ENCODE measurements around the gene TPM4. TPM values are rescaled to one million over a fixed set of nuclear protein-coding genes. Genes with fewer than 3 reads are reported as not detected.

Gene TPM4
- total RNA-seq, 1 donor: 1,233 TPM

GRCh38 chr19:16073481-16073880 is 2.8 kb upstream of the TPM4 start:
- Histone ChIP-seq H3K4me1 (ENCODE audit: insufficient read depth, low read length) (peaks cover 21% of the 10 kb centered on the region), H3K36me3 (ENCODE audit: insufficient read depth, low read length) (peaks cover 17% of the 10 kb centered on the region), H3K4me2 (ENCODE audit: insufficient read depth, low read length) (no peak overlapping the region), H3K79me2 (ENCODE audit: insufficient read depth, low read length) (peaks cover 81% of the 10 kb centered on the region), H4K20me1 (ENCODE audit: insufficient read depth, low read length) (peaks cover 2% of the 10 kb centered on the region), H3K4me3 (ENCODE audit: insufficient read depth, low read length) (no peak overlapping the region), H3K9me3 (ENCODE audit: low read depth, low read length) (no peaks in the 10 kb centered on the region), H2AFZ (ENCODE audit: low read length) (no peak overlapping the region), H3K27ac (ENCODE audit: low read depth, low read length) (no peak overlapping the region), H3K27me3 (ENCODE audit: insufficient read depth, low read length) (no peaks in the 10 kb centered on the region)
- DNase-seq (ENCODE audit: insufficient read length, low spot score, missing footprints): no peak
- TF ChIP-seq, protein P1, sequence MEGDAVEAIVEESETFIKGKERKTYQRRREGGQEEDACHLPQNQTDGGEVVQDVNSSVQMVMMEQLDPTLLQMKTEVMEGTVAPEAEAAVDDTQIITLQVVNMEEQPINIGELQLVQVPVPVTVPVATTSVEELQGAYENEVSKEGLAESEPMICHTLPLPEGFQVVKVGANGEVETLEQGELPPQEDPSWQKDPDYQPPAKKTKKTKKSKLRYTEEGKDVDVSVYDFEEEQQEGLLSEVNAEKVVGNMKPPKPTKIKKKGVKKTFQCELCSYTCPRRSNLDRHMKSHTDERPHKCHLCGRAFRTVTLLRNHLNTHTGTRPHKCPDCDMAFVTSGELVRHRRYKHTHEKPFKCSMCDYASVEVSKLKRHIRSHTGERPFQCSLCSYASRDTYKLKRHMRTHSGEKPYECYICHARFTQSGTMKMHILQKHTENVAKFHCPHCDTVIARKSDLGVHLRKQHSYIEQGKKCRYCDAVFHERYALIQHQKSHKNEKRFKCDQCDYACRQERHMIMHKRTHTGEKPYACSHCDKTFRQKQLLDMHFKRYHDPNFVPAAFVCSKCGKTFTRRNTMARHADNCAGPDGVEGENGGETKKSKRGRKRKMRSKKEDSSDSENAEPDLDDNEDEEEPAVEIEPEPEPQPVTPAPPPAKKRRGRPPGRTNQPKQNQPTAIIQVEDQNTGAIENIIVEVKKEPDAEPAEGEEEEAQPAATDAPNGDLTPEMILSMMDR (IDR thresholded peaks at IDR 0.05; ENCODE audit: extremely low read depth, low read depth, low read length): no peak

DNA sequence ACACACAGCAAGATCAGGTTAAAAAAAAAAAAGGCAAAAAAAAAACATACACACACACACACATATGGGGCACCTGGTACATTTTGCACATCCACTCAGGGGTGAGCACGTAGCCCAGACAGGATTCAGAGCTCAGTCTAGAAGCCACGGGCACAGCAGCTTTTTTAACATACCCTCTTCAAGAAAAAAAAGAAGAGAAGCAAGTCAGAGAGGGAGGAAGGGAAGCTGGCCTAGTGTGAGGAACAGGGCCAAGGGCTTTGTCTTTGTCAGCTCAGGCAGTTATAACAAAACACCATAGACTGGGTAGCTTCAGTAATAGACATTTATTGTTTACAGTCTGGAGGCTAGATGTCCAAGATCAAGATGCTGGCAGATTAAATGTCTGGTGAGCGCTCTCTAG is 2.3 kb upstream of the TPM4 start:
- Histone ChIP-seq H4K20me1 (ENCODE audit: insufficient read depth, low read length) (peaks cover 2% of the 10 kb centered on the region), H3K4me2 (ENCODE audit: insufficient read depth, low read length) (no peak overlapping the region), H3K4me3 (ENCODE audit: insufficient read depth, low read length) (no peak overlapping the region), H3K4me1 (ENCODE audit: insufficient read depth, low read length) (peaks cover 17% of the 10 kb centered on the region), H3K27ac (ENCODE audit: low read depth, low read length) (no peak overlapping the region), H3K9me3 (ENCODE audit: low read depth, low read length) (no peaks in the 10 kb centered on the region), H3K79me2 (ENCODE audit: insufficient read depth, low read length) (peaks cover 77% of the 10 kb centered on the region), H3K27me3 (ENCODE audit: insufficient read depth, low read length) (no peaks in the 10 kb centered on the region), H3K36me3 (ENCODE audit: insufficient read depth, low read length) (peaks cover 17% of the 10 kb centered on the region), H2AFZ (ENCODE audit: low read length) (no peak overlapping the region)
- TF ChIP-seq, protein P1 (IDR thresholded peaks at IDR 0.05; ENCODE audit: extremely low read depth, low read depth, low read length): no peak
- DNase-seq (ENCODE audit: insufficient read length, low spot score, missing footprints): no peak

- Histone ChIP-seq H3K36me3 (ENCODE audit: insufficient read depth, low read length) (peaks cover 17% of the 10 kb centered on the region), H3K79me2 (ENCODE audit: insufficient read depth, low read length) (peaks cover 77% of the 10 kb centered on the region)
Observed at GRCh38 chr19:16074488-16075365, 1.6 kb upstream of the TPM4 start.

More at GRCh38 chr19:16074488-16075365, 1.6 kb upstream of the TPM4 start:
- Histone ChIP-seq H3K4me1 (ENCODE audit: insufficient read depth, low read length) (peaks cover 18% of the 10 kb centered on the region), H2AFZ (ENCODE audit: low read length) (no peak overlapping the region), H3K27me3 (ENCODE audit: insufficient read depth, low read length) (no peaks in the 10 kb centered on the region), H3K9me3 (ENCODE audit: low read depth, low read length) (no peaks in the 10 kb centered on the region), H4K20me1 (ENCODE audit: insufficient read depth, low read length) (peaks cover 8% of the 10 kb centered on the region), H3K27ac (ENCODE audit: low read depth, low read length) (peak overlapping the region; percentile 93), H3K4me3 (ENCODE audit: insufficient read depth, low read length) (no peak overlapping the region), H3K4me2 (ENCODE audit: insufficient read depth, low read length) (peak overlapping the region; percentile 85)
- TF ChIP-seq, protein P1 (IDR thresholded peaks at IDR 0.05; ENCODE audit: extremely low read depth, low read depth, low read length): no peak
- DNase-seq (ENCODE audit: insufficient read length, low spot score, missing footprints): no peak
